HG02870 (cell line): Measurements from ENCODE around the gene NDUFV3.
A peak's percentile ranks its signal among the peaks of the same experiment; 100 is the strongest.
"Not testable (repeated sequence)": the region's sequence is repeated elsewhere in the genome, so short reads cannot be mapped to it uniquely, and the experiment has no call there.

ENCODE experiments used
- ATAC-seq: cut with Tn5 transposase; IDR thresholded peaks from one replicate; pipeline ENCODE4 v1.9.1; 2021; ENCODE audit warnings: mild to moderate bottlenecking, moderate library complexity; ENCODE audit not compliant: unreplicated experiment

The NDUFV3 gene

GRCh38 chr21:42855937-42856335 is 37.2 kb upstream of the NDUFV3 start:
- no peak for ATAC-seq

GRCh38 chr21:42857216-42857615 is 35.9 kb upstream of the NDUFV3 start:
- no peak for ATAC-seq

- no peak for ATAC-seq
Measured at GRCh38 chr21:42858185-42858847, 34.8 kb upstream of the NDUFV3 start.

GRCh38 chr21:42858957-42859890 is 33.9 kb upstream of the NDUFV3 start:
- ATAC-seq: no peak

- no peak for ATAC-seq
Measured at GRCh38 chr21:42859891-42860230, 33.2 kb upstream of the NDUFV3 start.

GRCh38 chr21:42860345-42860744 is 32.8 kb upstream of the NDUFV3 start:
- no peak for ATAC-seq

GRCh38 chr21:42861311-42861847 is 31.7 kb upstream of the NDUFV3 start:
- ATAC-seq: no peak

- no peak for ATAC-seq
Measured at GRCh38 chr21:42861848-42862400, 31.2 kb upstream of the NDUFV3 start.

GRCh38 chr21:42862774-42863503 is 30.2 kb upstream of the NDUFV3 start:
- ATAC-seq: no peak

GRCh38 chr21:42863504-42863870 is 29.6 kb upstream of the NDUFV3 start:
- no peak for ATAC-seq

GRCh38 chr21:42864286-42864685 is 28.8 kb upstream of the NDUFV3 start:
- no peak for ATAC-seq

GRCh38 chr21:42864815-42865775 is 28.0 kb upstream of the NDUFV3 start:
- no peak for ATAC-seq

GRCh38 chr21:42865776-42866160 is 27.3 kb upstream of the NDUFV3 start:
- ATAC-seq: no peak

GRCh38 chr21:42868196-42868595 is 24.9 kb upstream of the NDUFV3 start:
- ATAC-seq: no peak

GRCh38 chr21:42873096-42873495 is 20.0 kb upstream of the NDUFV3 start:
- no peak for ATAC-seq

GRCh38 chr21:42875811-42876210 is 17.3 kb upstream of the NDUFV3 start:
- not testable (repeated sequence) for ATAC-seq

GRCh38 chr21:42878678-42878992 is 14.5 kb upstream of the NDUFV3 start:
- peak; percentile 19 for ATAC-seq

GRCh38 chr21:42878993-42879787 is 13.9 kb upstream of the NDUFV3 start, which contains the start of gene WDR4:
TSS of gene WDR4 (minus strand) at chr21:42879539. CDS start at chr21:42879495, 44 bp downstream.
- ATAC-seq: peak; percentile 83

GRCh38 chr21:42880352-42880751 is 12.8 kb upstream of the NDUFV3 start:
- ATAC-seq: no peak
